Testis (tissue), 2 donors: ENCODE results near the gene DACH2.

Experiments
- CTCF ChIP-seq, 3 experiments: fragments of 450-650 bp in 2 of 3; fragments of 200-600 bp in 1 of 3; sonication (generic) in 1 of 3; IDR thresholded peaks; one replicate each; pipeline ENCODE4 v1.5.1; 2016 to 2019; ENCODE audit warnings: antibody characterized with exemption in 3 of 3, mild to moderate bottlenecking in 2 of 3, moderate library complexity in 1 of 3
- POLR2A ChIP-seq: fragments of 450-650 bp; IDR thresholded peaks from one replicate; pipeline ENCODE4 v1.6.1; 2017; ENCODE audit warnings: antibody characterized with exemption, mild to moderate bottlenecking, moderate library complexity

GRCh38 chrX:86830685-86831084 lies 682.4 kb downstream of the DACH2 start:
- TF ChIP-seq CTCF (IDR thresholded peaks at IDR 0.05), result no peak
- no peak for TF ChIP-seq POLR2A
